Measurements from ENCODE around the gene CBFA2T3.

The CBFA2T3 gene

GRCh38 chr16:89014403-89015230 is 37.6 kb upstream of the CBFA2T3 start:
- Histone ChIP-seq H3K4me1 (ENCODE audit: control insufficient read depth, insufficient read depth, low read depth, low read length) (peaks cover 2% of the 10 kb centered on the region), H3K14ac (ENCODE audit: low read length in 2 of 2) (no peak overlapping the region), H3K9ac (ENCODE audit: low read length) (no peak overlapping the region), H2AFZ (ENCODE audit: low read depth, low read length) (peak overlapping the region; percentile 2), H2BK15ac (ENCODE audit: low read depth, poor library complexity, severe bottlenecking) (no peak overlapping the region), H2AK5ac (ENCODE audit: low read length, severe bottlenecking) (no peak overlapping the region), H2BK12ac (ENCODE audit: low read length in 2 of 2) (no peak overlapping the region), H2BK120ac (ENCODE audit: low read depth, low read length) (no peak overlapping the region), H3K79me1 (replicated peaks; ENCODE audit: low read length, poor library complexity, severe bottlenecking) (no peaks in the 10 kb centered on the region), H3K27ac (ENCODE audit: low read length, poor library complexity, severe bottlenecking) (no peak overlapping the region), H3K9me3 (ENCODE audit: control insufficient read depth, low read length) (no peaks in the 10 kb centered on the region), H3K4ac (ENCODE audit: low read depth in 1 of 2, low read length in 2 of 2) (no peak overlapping the region), H3K18ac (ENCODE audit: low read depth in 1 of 2, low read length in 2 of 2) (no peak overlapping the region), H3K23ac (ENCODE audit: low read length in 2 of 2) (no peak overlapping the region), H3K4me2 (ENCODE audit: low read length, poor library complexity, severe bottlenecking) (no peak overlapping the region), H3K36me3 (ENCODE audit: control insufficient read depth in 1 of 2, insufficient read depth in 2 of 2, low read depth in 1 of 2, low read length in 2 of 2) (no peaks in the 10 kb centered on the region), H2BK5ac (ENCODE audit: low read depth, low read length, poor library complexity, severe bottlenecking) (no peak overlapping the region), H3K4me3 (ENCODE audit: insufficient read depth in 1 of 2, low read depth in 1 of 2, low read length in 2 of 2) (no peak overlapping the region), H4K8ac (ENCODE audit: low read length) (no peak overlapping the region), H4K91ac (ENCODE audit: low read length) (no peak overlapping the region), H3K27me3 (ENCODE audit: control insufficient read depth in 1 of 2, insufficient read depth in 1 of 2, low read length in 2 of 2) (peaks cover 13 to 22% of the 10 kb centered on the region in 2 experiments)
- DNase-seq, result no peak
- WGBS, result 77% methylated on average over 18 of the region's 19 CpGs

DNA sequence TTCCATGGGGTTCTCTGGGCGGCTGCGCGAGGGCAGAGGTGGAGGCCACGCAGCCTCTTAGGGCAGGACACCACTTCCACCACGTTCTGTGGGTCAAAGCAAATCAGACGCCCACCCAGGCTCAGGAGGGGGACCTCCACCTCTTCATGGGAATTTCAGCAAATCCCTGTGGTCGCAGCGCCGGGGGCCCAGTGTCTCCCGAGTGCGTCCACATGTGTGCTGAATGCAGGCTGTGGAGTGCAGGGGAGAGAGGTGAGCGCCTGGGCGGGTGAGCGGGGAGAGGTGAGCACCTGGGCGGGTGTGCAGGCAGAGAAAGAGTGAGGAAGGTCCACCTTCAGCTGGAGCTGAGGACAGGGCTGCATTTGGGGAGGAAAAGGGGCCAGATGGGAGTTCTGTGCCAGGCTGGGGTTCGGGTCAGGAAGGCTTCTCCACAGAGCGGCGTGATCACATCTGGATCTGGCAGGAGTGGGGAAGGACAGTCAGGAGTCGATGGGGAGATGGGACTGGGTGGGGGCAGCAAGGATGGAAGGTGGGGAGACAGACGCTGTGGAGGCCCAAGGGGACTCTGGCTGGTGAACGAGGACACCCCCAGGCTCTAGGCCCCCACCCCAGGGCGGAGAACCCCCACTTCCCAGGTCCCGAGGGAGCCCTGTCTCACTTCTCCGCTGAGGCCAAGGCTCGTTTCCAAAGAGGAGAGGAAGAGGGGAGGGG is 36.8 kb upstream of the CBFA2T3 start:
- Histone ChIP-seq H3K14ac (ENCODE audit: low read length in 2 of 2) (no peak overlapping the region), H2AK5ac (ENCODE audit: low read length, severe bottlenecking) (no peak overlapping the region), H2BK120ac (ENCODE audit: low read depth, low read length) (no peak overlapping the region), H2AFZ (ENCODE audit: low read depth, low read length) (no peak overlapping the region), H3K4me2 (ENCODE audit: low read length, poor library complexity, severe bottlenecking) (no peak overlapping the region), H3K27ac (ENCODE audit: low read length, poor library complexity, severe bottlenecking) (no peak overlapping the region), H3K36me3 (ENCODE audit: control insufficient read depth in 1 of 2, insufficient read depth in 2 of 2, low read depth in 1 of 2, low read length in 2 of 2) (no peaks in the 10 kb centered on the region), H4K8ac (ENCODE audit: low read length) (no peak overlapping the region), H3K18ac (ENCODE audit: low read depth in 1 of 2, low read length in 2 of 2) (no peak overlapping the region), H2BK15ac (ENCODE audit: low read depth, poor library complexity, severe bottlenecking) (no peak overlapping the region), H3K9me3 (ENCODE audit: control insufficient read depth, low read length) (no peaks in the 10 kb centered on the region), H3K4me3 (ENCODE audit: insufficient read depth in 1 of 2, low read depth in 1 of 2, low read length in 2 of 2) (peak overlapping the region in 1 of 2 experiments; percentile 25), H3K23ac (ENCODE audit: low read length in 2 of 2) (no peak overlapping the region), H3K79me1 (replicated peaks; ENCODE audit: low read length, poor library complexity, severe bottlenecking) (no peaks in the 10 kb centered on the region), H2BK5ac (ENCODE audit: low read depth, low read length, poor library complexity, severe bottlenecking) (no peak overlapping the region), H3K4ac (ENCODE audit: low read depth in 1 of 2, low read length in 2 of 2) (no peak overlapping the region), H3K9ac (ENCODE audit: low read length) (no peak overlapping the region), H3K27me3 (ENCODE audit: control insufficient read depth in 1 of 2, insufficient read depth in 1 of 2, low read length in 2 of 2) (peaks cover 13 to 22% of the 10 kb centered on the region in 2 experiments), H2BK12ac (ENCODE audit: low read length in 2 of 2) (no peak overlapping the region), H4K91ac (ENCODE audit: low read length) (no peak overlapping the region), H3K4me1 (ENCODE audit: control insufficient read depth, insufficient read depth, low read depth, low read length) (peaks cover 2% of the 10 kb centered on the region)
- DNase-seq, result no peak
- 71% methylated on average over 21 of the region's 25 CpGs for WGBS

GRCh38 chr16:89013111-89013510 is 36.1 kb upstream of the CBFA2T3 start:
- Histone ChIP-seq H2BK15ac (ENCODE audit: low read depth, poor library complexity, severe bottlenecking) (no peak overlapping the region), H4K8ac (ENCODE audit: low read length) (no peak overlapping the region), H3K27ac (ENCODE audit: low read length, poor library complexity, severe bottlenecking) (no peak overlapping the region), H3K27me3 (ENCODE audit: control insufficient read depth in 1 of 2, insufficient read depth in 1 of 2, low read length in 2 of 2) (peaks cover 6 to 18% of the 10 kb centered on the region in 2 experiments), H3K14ac (ENCODE audit: low read length in 2 of 2) (no peak overlapping the region), H3K4me2 (ENCODE audit: low read length, poor library complexity, severe bottlenecking) (no peak overlapping the region), H3K4ac (ENCODE audit: low read depth in 1 of 2, low read length in 2 of 2) (no peak overlapping the region), H2AK5ac (ENCODE audit: low read length, severe bottlenecking) (no peak overlapping the region), H2BK12ac (ENCODE audit: low read length in 2 of 2) (no peak overlapping the region), H4K91ac (ENCODE audit: low read length) (peak overlapping the region; percentile 47), H3K18ac (ENCODE audit: low read depth in 1 of 2, low read length in 2 of 2) (no peak overlapping the region), H2AFZ (ENCODE audit: low read depth, low read length) (no peak overlapping the region), H3K9ac (ENCODE audit: low read length) (no peak overlapping the region), H3K4me1 (ENCODE audit: control insufficient read depth, insufficient read depth, low read depth, low read length) (peaks cover under 1% of the 10 kb centered on the region), H2BK5ac (ENCODE audit: low read depth, low read length, poor library complexity, severe bottlenecking) (no peak overlapping the region), H2BK120ac (ENCODE audit: low read depth, low read length) (no peak overlapping the region), H3K79me1 (replicated peaks; ENCODE audit: low read length, poor library complexity, severe bottlenecking) (no peaks in the 10 kb centered on the region), H3K4me3 (ENCODE audit: insufficient read depth in 1 of 2, low read depth in 1 of 2, low read length in 2 of 2) (no peak overlapping the region), H3K23ac (ENCODE audit: low read length in 2 of 2) (no peak overlapping the region), H3K36me3 (ENCODE audit: control insufficient read depth in 1 of 2, insufficient read depth in 2 of 2, low read depth in 1 of 2, low read length in 2 of 2) (no peaks in the 10 kb centered on the region), H3K9me3 (ENCODE audit: control insufficient read depth, low read length) (no peaks in the 10 kb centered on the region)
- DNase-seq, result no peak
- 59% methylated on average over 6 of the region's 6 CpGs for WGBS

DNA sequence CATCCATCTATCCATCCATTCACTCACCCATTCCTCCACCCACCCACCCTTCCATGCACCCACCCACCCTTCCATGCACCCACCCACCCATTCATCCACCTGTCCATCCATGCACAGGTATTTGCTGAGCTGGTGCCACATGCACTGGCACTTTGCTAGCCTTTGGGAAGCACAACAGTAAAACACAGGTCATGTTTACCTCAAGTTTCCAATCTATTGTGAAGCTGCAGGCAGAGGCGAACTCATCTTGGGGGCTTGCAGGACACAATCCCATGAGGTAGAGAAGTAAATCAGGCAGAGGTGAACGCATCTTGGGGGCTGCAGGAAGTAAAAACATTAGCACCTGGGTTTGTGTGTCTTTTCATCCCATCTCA is 35.6 kb upstream of the CBFA2T3 start:
- no peak for DNase-seq
- H3K4ac ChIP-seq (ENCODE audit: low read depth in 1 of 2, low read length in 2 of 2), result no peak overlapping the region
- H3K27ac ChIP-seq (ENCODE audit: low read length, poor library complexity, severe bottlenecking), result no peak overlapping the region
- H2BK12ac ChIP-seq (ENCODE audit: low read length in 2 of 2), result no peak overlapping the region
- peaks cover 5 to 17% of the 10 kb centered on the region in 2 experiments for H3K27me3 ChIP-seq (ENCODE audit: control insufficient read depth in 1 of 2, insufficient read depth in 1 of 2, low read length in 2 of 2)
- no peak overlapping the region for H2BK15ac ChIP-seq (ENCODE audit: low read depth, poor library complexity, severe bottlenecking)
- H3K23ac ChIP-seq (ENCODE audit: low read length in 2 of 2), result no peak overlapping the region
- no peak overlapping the region for H3K14ac ChIP-seq (ENCODE audit: low read length in 2 of 2)
- no peaks in the 10 kb centered on the region for H3K9me3 ChIP-seq (ENCODE audit: control insufficient read depth, low read length)
- 59% methylated on average over 2 of the region's 2 CpGs for WGBS
- no peak overlapping the region for H4K8ac ChIP-seq (ENCODE audit: low read length)
- no peak overlapping the region for H3K4me3 ChIP-seq (ENCODE audit: insufficient read depth in 1 of 2, low read depth in 1 of 2, low read length in 2 of 2)
- no peaks in the 10 kb centered on the region for H3K36me3 ChIP-seq (ENCODE audit: control insufficient read depth in 1 of 2, insufficient read depth in 2 of 2, low read depth in 1 of 2, low read length in 2 of 2)
- H2BK120ac ChIP-seq (ENCODE audit: low read depth, low read length), result no peak overlapping the region
- no peaks in the 10 kb centered on the region for H3K4me1 ChIP-seq (ENCODE audit: control insufficient read depth, insufficient read depth, low read depth, low read length)
- no peaks in the 10 kb centered on the region for H3K79me1 ChIP-seq (replicated peaks; ENCODE audit: low read length, poor library complexity, severe bottlenecking)
- H2BK5ac ChIP-seq (ENCODE audit: low read depth, low read length, poor library complexity, severe bottlenecking), result no peak overlapping the region
- no peak overlapping the region for H4K91ac ChIP-seq (ENCODE audit: low read length)
- H2AK5ac ChIP-seq (ENCODE audit: low read length, severe bottlenecking), result no peak overlapping the region
- H3K4me2 ChIP-seq (ENCODE audit: low read length, poor library complexity, severe bottlenecking), result no peak overlapping the region
- no peak overlapping the region for H2AFZ ChIP-seq (ENCODE audit: low read depth, low read length)
- H3K18ac ChIP-seq (ENCODE audit: low read depth in 1 of 2, low read length in 2 of 2), result no peak overlapping the region
- H3K9ac ChIP-seq (ENCODE audit: low read length), result no peak overlapping the region

Measured in mesenchymal stem cell (in vitro differentiated cells and primary cell).